Gastrocnemius medialis (tissue), 4 donors: Measurements from ENCODE around the gene ZP1.

Experiments
- CTCF ChIP-seq, 5 experiments: fragments of 450-650 bp in 3 of 5; fragments of 200-600 bp in 2 of 5; sonication (generic) in 2 of 5; IDR thresholded peaks in 4 of 5; conservative IDR thresholded peaks in 1 of 5; 1 replicate in 4 of 5; 2 replicates in 1 of 5; pipeline ENCODE4 v1.5.1; 2016 to 2019; ENCODE audit warnings: antibody characterized with exemption in 5 of 5, mild to moderate bottlenecking in 3 of 5, moderate library complexity in 3 of 5
- POLR2A ChIP-seq, 2 donors: fragments of 450-650 bp; IDR thresholded peaks; one replicate each; pipeline ENCODE4 v1.6.1; 2017; ENCODE audit warnings: antibody characterized with exemption in 2 of 2, mild to moderate bottlenecking in 2 of 2, moderate library complexity in 2 of 2

- TF ChIP-seq CTCF (IDR thresholded peaks at IDR 0.05 in 4 of 5, conservative IDR thresholded peaks at IDR 0.05 in 1 of 5) = no peak
- TF ChIP-seq POLR2A (IDR thresholded peaks at IDR 0.05) = no peak
Observed at GRCh38 chr11:60842668-60843600, 24.4 kb upstream of the ZP1 start.
